PC-9 (cell line): ENCODE measurements around the gene SORBS1. TPM values are rescaled to one million over a fixed set of nuclear protein-coding genes. Genes with fewer than 3 reads are reported as not detected.

Experiments
- BruUV-seq: library from RNA; stranded (reverse); fragments of 400-500 nt; replicated peaks from 2 replicates; lab custom pipeline; 2021; lab: Mats Ljungman, UMichigan
- CTCF ChIA-PET: fragments of 300-600 bp; sonication (Branson Sonifier 250); formaldehyde crosslinking; loops from one replicate; lab custom pipeline; 2022; ENCODE audit warnings: antibody characterized with exemption; lab: Charles Lee
- POLR2A ChIA-PET: fragments of 300-600 bp; sonication (Branson Sonifier 250); formaldehyde crosslinking; loops from one replicate; lab custom pipeline; 2022; ENCODE audit warnings: antibody characterized with exemption; ENCODE audit not compliant: unreplicated experiment; lab: Charles Lee
- DNase-seq, 2 experiments: peaks; one replicate each; pipeline versions ENCODE4 v3.0.0 to v3.0.0-alpha.2; 2015 to 2022; ENCODE audit warnings: mixed read lengths in 1 of 2
- H2AFZ ChIP-seq: fragments of 200-600 bp; sonication (generic); 2 replicates; pipeline ENCODE4 v1.8.1; 2017; ENCODE audit warnings: antibody characterized with exemption
- H3F3A ChIP-seq: fragments of 200-600 bp; sonication (generic); 2 replicates; pipeline ENCODE4 v1.8.1; 2017; ENCODE audit warnings: antibody characterized with exemption, mild to moderate bottlenecking, low read depth; ENCODE audit not compliant: insufficient read depth
- H3K27ac ChIP-seq: fragments of 200-600 bp; sonication (generic); 2 replicates; pipeline ENCODE4 v1.6.1; 2016; ENCODE audit warnings: mixed run types
- H3K27me3 ChIP-seq: fragments of 200-600 bp; sonication (generic); 2 replicates; pipeline ENCODE4 v1.6.1; 2016; ENCODE audit warnings: low read depth, mixed run types; ENCODE audit not compliant: insufficient read depth
- H3K36me3 ChIP-seq: fragments of 200-600 bp; sonication (generic); 2 replicates; pipeline ENCODE4 v1.6.1; 2016; ENCODE audit warnings: low read depth, mixed run types
- H3K4me1 ChIP-seq: fragments of 200-600 bp; sonication (generic); replicated peaks from 2 replicates; pipeline ENCODE4 v1.6.1; 2016; ENCODE audit warnings: mixed run types; ENCODE audit not compliant: insufficient read depth
- H3K4me2 ChIP-seq: fragments of 200-600 bp; sonication (generic); 2 replicates; pipeline ENCODE4 v1.6.1; 2017; ENCODE audit warnings: mixed run types
- H3K4me3 ChIP-seq: fragments of 200-600 bp; sonication (generic); 2 replicates; pipeline ENCODE4 v1.6.1; 2016; ENCODE audit warnings: mixed run types
- H3K79me2 ChIP-seq: fragments of 200-600 bp; sonication (generic); 2 replicates; pipeline ENCODE4 v1.6.1; 2017; ENCODE audit warnings: low read depth, mixed run types
- H3K9me2 ChIP-seq: fragments of 200-600 bp; sonication (generic); 2 replicates; pipeline ENCODE4 v1.8.1; 2017; ENCODE audit warnings: mild to moderate bottlenecking; ENCODE audit not compliant: insufficient read depth
- H3K9me3 ChIP-seq: fragments of 200-600 bp; sonication (generic); 2 replicates; pipeline ENCODE4 v1.8.1; 2016; ENCODE audit warnings: low read depth; ENCODE audit not compliant: insufficient read depth
- H4K20me1 ChIP-seq: fragments of 200-600 bp; sonication (generic); 2 replicates; pipeline ENCODE4 v1.8.1; 2017; ENCODE audit not compliant: insufficient read depth
- CTCF ChIP-seq: fragments of 200-600 bp; sonication (generic); conservative IDR thresholded peaks from 2 replicates; pipeline ENCODE4 v1.6.1; 2017; ENCODE audit warnings: mixed run types, antibody characterized with exemption, mild to moderate bottlenecking, moderate library complexity
- EZH2 ChIP-seq: fragments of 200-600 bp; sonication (generic); IDR thresholded peaks from 2 replicates; pipeline ENCODE4 v1.8.0; 2017; ENCODE audit warnings: antibody characterized with exemption, low read depth
- intact Hi-C: fragments of 100-400 bp; cut with micrococcal nuclease; formaldehyde crosslinking; loops from one replicate; pipeline ENCODE4 v1.10.0; 2022; ENCODE audit not compliant: unreplicated experiment
- total RNA-seq: library from RNA; stranded (reverse); gene quantifications from 2 replicates; pipeline ENCODE4 v1.2.3, GENCODE V29; 2021

The SORBS1 gene
- total RNA-seq, 1 experiment from 2014 or later = 5.0 TPM

- Histone ChIP-seq H3K36me3 (no peaks in the 10 kb centered on the region), H3K27ac (no peak overlapping the region), H3K4me3 (no peak overlapping the region), H2AFZ (no peak overlapping the region), H3K27me3 (no peaks in the 10 kb centered on the region), H3K9me2 (no peaks in the 10 kb centered on the region), H3K4me2 (no peak overlapping the region), H3F3A (no peaks in the 10 kb centered on the region), H3K9me3 (no peaks in the 10 kb centered on the region), H3K79me2 (no peaks in the 10 kb centered on the region), H3K4me1 (no peaks in the 10 kb centered on the region), H4K20me1 (no peaks in the 10 kb centered on the region)
- BruUV-seq = no TSS peak
- ChIA-PET POLR2A (no interaction called here), CTCF (no interaction called here)
- DNase-seq = no peak
- intact Hi-C loops = no loop called here
- no peak for TF ChIP-seq CTCF
- no peak for TF ChIP-seq EZH2
Observed at GRCh38 chr10:95505641-95506040, 55.5 kb downstream of the SORBS1 start.

GRCh38 chr10:95505084-95505610 is 56.0 kb downstream of the SORBS1 start:
- BruUV-seq = no TSS peak
- no peak overlapping the region for H3K4me3 ChIP-seq
- H3K27ac ChIP-seq = no peak overlapping the region

GRCh38 chr10:95504246-95504691 is 56.9 kb downstream of the SORBS1 start:
- Histone ChIP-seq H3K9me2 (no peaks in the 10 kb centered on the region), H3K9me3 (no peaks in the 10 kb centered on the region), H4K20me1 (no peaks in the 10 kb centered on the region), H3F3A (no peaks in the 10 kb centered on the region), H3K4me3 (no peak overlapping the region), H3K36me3 (no peaks in the 10 kb centered on the region), H3K4me2 (no peak overlapping the region), H3K79me2 (no peaks in the 10 kb centered on the region), H3K4me1 (no peaks in the 10 kb centered on the region), H3K27ac (no peak overlapping the region), H2AFZ (no peak overlapping the region), H3K27me3 (no peaks in the 10 kb centered on the region)
- no peak for DNase-seq
- TF ChIP-seq EZH2 (no peak), CTCF (no peak)
- POLR2A ChIA-PET = no interaction called here
- no TSS peak for BruUV-seq
- CTCF ChIA-PET = no interaction called here
- intact Hi-C loops = no loop called here

More at GRCh38 chr10:95505084-95505610, 56.0 kb downstream of the SORBS1 start:
- Histone ChIP-seq H3K79me2 (no peaks in the 10 kb centered on the region), H3K36me3 (no peaks in the 10 kb centered on the region), H3F3A (no peaks in the 10 kb centered on the region), H3K27me3 (no peaks in the 10 kb centered on the region), H2AFZ (no peak overlapping the region), H3K9me2 (no peaks in the 10 kb centered on the region), H3K4me2 (no peak overlapping the region), H4K20me1 (no peaks in the 10 kb centered on the region), H3K4me1 (no peaks in the 10 kb centered on the region), H3K9me3 (no peaks in the 10 kb centered on the region)
- intact Hi-C loops = no loop called here
- CTCF ChIA-PET = no interaction called here
- DNase-seq = no peak
- TF ChIP-seq EZH2 = no peak
- no peak for TF ChIP-seq CTCF
- POLR2A ChIA-PET = no interaction called here
